Measurements from ENCODE around the gene ERP29. TPM values are rescaled to one million over a fixed set of nuclear protein-coding genes. Genes with fewer than 3 reads are reported as not detected.

Gene ERP29
- total and polyA plus RNA-seq, 7 donors: 43.0 to 217 (median 68.0) TPM

DNA sequence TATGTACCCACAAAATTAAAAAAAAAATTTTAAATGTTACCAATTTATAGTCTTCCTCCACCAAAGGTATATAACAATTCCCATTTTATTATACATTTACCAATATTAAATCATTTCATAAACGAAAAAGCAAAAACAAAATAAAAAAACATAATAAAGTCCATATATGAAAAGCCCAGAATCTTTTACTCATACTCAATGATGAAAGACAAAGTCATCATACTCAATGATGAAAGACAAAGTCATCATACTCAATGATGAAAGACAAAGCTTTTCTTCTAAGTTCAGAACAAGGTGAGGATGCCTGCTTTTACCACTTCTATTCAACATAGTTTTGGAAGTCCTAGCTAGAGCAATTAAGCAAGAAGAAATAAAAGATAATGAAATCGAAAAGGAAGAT is 28.4 kb upstream of the ERP29 start:
- intact Hi-C loops (cut with DNase I): no loop called here
- Histone ChIP-seq H3K4me3 (no peak overlapping the region), H3K9me3 (no peaks in the 10 kb centered on the region), H3K4me1 (no peaks in the 10 kb centered on the region), H3K36me3 (no peaks in the 10 kb centered on the region), H3K27me3 (no peaks in the 10 kb centered on the region), H3K27ac (no peak overlapping the region)
- no peak for TF ChIP-seq POLR2A (IDR thresholded peaks at IDR 0.05)
- no peak for TF ChIP-seq POLR2AphosphoS5 (IDR thresholded peaks at IDR 0.05)
- TF ChIP-seq, protein P1, sequence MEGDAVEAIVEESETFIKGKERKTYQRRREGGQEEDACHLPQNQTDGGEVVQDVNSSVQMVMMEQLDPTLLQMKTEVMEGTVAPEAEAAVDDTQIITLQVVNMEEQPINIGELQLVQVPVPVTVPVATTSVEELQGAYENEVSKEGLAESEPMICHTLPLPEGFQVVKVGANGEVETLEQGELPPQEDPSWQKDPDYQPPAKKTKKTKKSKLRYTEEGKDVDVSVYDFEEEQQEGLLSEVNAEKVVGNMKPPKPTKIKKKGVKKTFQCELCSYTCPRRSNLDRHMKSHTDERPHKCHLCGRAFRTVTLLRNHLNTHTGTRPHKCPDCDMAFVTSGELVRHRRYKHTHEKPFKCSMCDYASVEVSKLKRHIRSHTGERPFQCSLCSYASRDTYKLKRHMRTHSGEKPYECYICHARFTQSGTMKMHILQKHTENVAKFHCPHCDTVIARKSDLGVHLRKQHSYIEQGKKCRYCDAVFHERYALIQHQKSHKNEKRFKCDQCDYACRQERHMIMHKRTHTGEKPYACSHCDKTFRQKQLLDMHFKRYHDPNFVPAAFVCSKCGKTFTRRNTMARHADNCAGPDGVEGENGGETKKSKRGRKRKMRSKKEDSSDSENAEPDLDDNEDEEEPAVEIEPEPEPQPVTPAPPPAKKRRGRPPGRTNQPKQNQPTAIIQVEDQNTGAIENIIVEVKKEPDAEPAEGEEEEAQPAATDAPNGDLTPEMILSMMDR (IDR thresholded peaks at IDR 0.05): no peak
- DNase-seq: no peak
- WGBS, 2 donors: 69 to 86% methylated on average over 2 of the region's 2 CpGs

DNA sequence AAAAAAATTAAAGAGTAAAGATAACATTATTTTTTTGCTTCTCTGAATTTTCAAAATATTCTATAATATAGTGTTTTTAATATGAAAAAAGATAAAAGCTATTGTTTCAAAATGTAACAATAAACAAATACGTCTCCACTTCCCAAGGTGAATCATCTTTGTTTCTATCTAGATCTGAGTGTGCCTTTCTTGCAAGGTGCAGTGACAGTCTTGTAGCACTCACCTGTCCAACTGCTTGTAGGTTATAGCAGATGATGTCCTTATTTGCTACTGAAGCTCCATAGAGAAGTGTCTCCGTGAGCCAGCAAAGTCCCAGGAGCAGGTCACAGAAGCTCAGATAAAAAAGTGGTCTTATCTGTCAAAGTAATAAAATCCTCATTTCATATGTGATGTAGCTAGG is 21.7 kb upstream of the ERP29 start:
- intact Hi-C loops (cut with DNase I): no loop called here
- H3K27ac ChIP-seq: no peak overlapping the region
- DNase-seq: no peak
- H3K4me3 ChIP-seq: no peak overlapping the region
- TF ChIP-seq, protein P1 (IDR thresholded peaks at IDR 0.05): no peak
- no peak for TF ChIP-seq EP300 (IDR thresholded peaks at IDR 0.05)
- TF ChIP-seq POLR2A (IDR thresholded peaks at IDR 0.05): no peak
- no peak for TF ChIP-seq POLR2AphosphoS5 (IDR thresholded peaks at IDR 0.05)
- H3K27me3 ChIP-seq: no peaks in the 10 kb centered on the region
- H3K9me3 ChIP-seq: no peaks in the 10 kb centered on the region
- 91 to 93% methylated on average over 2 of the region's 2 CpGs for WGBS, 2 donors
- H3K36me3 ChIP-seq: peaks cover 0 to 6% (median 0%) of the 10 kb centered on the region in 4 donors
- H3K4me1 ChIP-seq: no peaks in the 10 kb centered on the region

DNA sequence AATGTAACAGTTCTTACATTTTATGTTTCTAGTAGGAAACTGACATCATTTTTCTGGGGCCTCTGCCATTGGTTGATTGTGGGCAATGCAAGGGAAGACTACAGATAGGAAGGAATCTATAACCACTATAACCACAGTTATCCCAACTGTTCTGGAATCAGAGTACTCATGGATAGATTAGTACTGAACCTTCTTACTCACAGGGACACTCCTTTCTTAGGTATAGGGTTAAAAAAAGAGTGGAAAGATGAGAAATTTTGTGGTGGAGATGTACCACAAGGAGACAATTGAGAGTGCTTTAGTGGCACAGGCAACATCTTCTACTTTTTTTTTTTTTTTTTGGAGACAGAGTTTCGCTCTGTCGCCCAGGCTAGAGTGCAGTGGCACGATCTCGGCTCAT is 21.3 kb upstream of the ERP29 start:
- no peak overlapping the region for H3K27ac ChIP-seq
- intact Hi-C loops (cut with DNase I): no loop called here
- no peak for TF ChIP-seq POLR2A (IDR thresholded peaks at IDR 0.05)
- TF ChIP-seq POLR2AphosphoS5 (IDR thresholded peaks at IDR 0.05): no peak
- no peak for TF ChIP-seq EP300 (IDR thresholded peaks at IDR 0.05)
- TF ChIP-seq, protein P1 (IDR thresholded peaks at IDR 0.05): no peak
- no peaks in the 10 kb centered on the region for H3K4me1 ChIP-seq
- no peak overlapping the region for H3K4me3 ChIP-seq
- no peak for DNase-seq
- H3K9me3 ChIP-seq: no peaks in the 10 kb centered on the region
- WGBS, 2 donors: 73 to 92% methylated on average over 4 of the region's 4 CpGs
- no peaks in the 10 kb centered on the region for H3K27me3 ChIP-seq
- H3K36me3 ChIP-seq: peaks cover 0 to 6% (median 0%) of the 10 kb centered on the region in 4 donors

DNA sequence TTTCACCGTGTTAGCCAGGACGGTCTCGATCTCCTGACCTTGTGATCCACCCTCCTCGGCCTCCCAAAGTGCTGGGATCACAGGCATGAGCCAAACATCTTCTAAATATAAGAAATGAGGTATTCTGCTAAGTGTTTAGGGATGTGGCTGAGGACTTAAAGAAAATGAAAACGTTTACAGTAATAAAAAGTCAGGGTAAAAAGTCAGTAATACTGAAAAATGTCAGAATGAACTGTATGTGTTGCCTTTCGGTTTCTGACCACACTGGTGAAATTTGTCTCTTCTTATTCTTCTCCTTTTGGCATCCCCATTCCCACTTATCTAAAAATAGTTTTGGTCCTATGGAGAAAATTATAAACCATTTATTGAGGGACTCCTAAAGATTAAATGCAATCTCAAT is 20.8 kb upstream of the ERP29 start:
- Histone ChIP-seq H3K27ac (no peak overlapping the region), H3K27me3 (no peaks in the 10 kb centered on the region), H3K4me3 (no peak overlapping the region), H3K4me1 (no peaks in the 10 kb centered on the region), H3K36me3 (peaks cover 0 to 6% (median 0%) of the 10 kb centered on the region in 4 donors), H3K9me3 (no peaks in the 10 kb centered on the region)
- 62 to 79% methylated on average over 6 of the region's 6 CpGs for WGBS, 2 donors
- no peak for DNase-seq
- intact Hi-C loops (cut with DNase I): no loop called here
- TF ChIP-seq POLR2AphosphoS5 (IDR thresholded peaks at IDR 0.05) (no peak), EP300 (IDR thresholded peaks at IDR 0.05) (no peak)
- TF ChIP-seq, protein P1 (IDR thresholded peaks at IDR 0.05): no peak
